Measurements from ENCODE around the gene CALU.

DNA sequence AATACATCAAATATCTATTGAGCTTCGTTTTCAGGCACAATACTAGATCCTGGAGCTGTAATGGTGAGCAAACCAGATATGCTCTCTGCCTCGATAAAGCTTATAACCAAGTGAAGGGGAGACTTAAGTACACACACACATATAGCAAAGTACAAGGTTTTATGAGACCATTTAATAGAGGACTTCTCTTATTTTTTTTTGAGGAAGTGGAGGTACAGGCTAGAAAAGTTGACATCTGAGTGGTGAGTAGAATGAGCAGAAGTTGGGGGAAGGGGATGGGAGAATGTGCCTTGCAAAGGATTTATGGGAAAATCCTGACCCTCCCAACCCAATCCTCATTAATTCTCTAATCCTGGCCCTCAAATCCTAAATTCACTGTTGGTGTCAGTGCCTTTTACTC is 60.3 kb downstream of the CALU start:
- TF ChIP-seq, protein P1, sequence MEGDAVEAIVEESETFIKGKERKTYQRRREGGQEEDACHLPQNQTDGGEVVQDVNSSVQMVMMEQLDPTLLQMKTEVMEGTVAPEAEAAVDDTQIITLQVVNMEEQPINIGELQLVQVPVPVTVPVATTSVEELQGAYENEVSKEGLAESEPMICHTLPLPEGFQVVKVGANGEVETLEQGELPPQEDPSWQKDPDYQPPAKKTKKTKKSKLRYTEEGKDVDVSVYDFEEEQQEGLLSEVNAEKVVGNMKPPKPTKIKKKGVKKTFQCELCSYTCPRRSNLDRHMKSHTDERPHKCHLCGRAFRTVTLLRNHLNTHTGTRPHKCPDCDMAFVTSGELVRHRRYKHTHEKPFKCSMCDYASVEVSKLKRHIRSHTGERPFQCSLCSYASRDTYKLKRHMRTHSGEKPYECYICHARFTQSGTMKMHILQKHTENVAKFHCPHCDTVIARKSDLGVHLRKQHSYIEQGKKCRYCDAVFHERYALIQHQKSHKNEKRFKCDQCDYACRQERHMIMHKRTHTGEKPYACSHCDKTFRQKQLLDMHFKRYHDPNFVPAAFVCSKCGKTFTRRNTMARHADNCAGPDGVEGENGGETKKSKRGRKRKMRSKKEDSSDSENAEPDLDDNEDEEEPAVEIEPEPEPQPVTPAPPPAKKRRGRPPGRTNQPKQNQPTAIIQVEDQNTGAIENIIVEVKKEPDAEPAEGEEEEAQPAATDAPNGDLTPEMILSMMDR (IDR thresholded peaks at IDR 0.05): no peak
- TF ChIP-seq EP300 (IDR thresholded peaks at IDR 0.05; ENCODE audit: low read depth): no peak
- TF ChIP-seq POLR2A (IDR thresholded peaks at IDR 0.05): no peak
